H1 (cell line): Measurements from ENCODE around the gene LPAR3. TPM values are rescaled to one million over a fixed set of nuclear protein-coding genes. Genes with fewer than 3 reads are reported as not detected.

Source experiments
- CTCF ChIA-PET: fragments of 300-600 bp; sonication (Branson Sonifier 250); formaldehyde crosslinking; loops from one replicate; lab custom pipeline; 2021; ENCODE audit not compliant: partially characterized antibody; lab: Charles Lee
- POLR2A ChIA-PET: fragments of 300-600 bp; sonication (Branson Sonifier 250); formaldehyde crosslinking; loops from one replicate; lab custom pipeline; 2021; ENCODE audit warnings: inconsistent platforms; ENCODE audit not compliant: partially characterized antibody; lab: Charles Lee
- DNase-seq, 2 experiments: peaks; one replicate each; pipeline versions ENCODE4 v3.0.0 to v3.0.0-alpha.2; 2010 to 2022; ENCODE audit warnings: low spot score in 2 of 2, low read depth in 1 of 2, mixed read lengths in 1 of 2
- FAIRE-seq: peaks from 2 replicates; lab custom pipeline; 2011; peaks lifted over from hg19 to GRCh38; lab: Jason Lieb, UNC
- H2AFZ ChIP-seq: 2 replicates; pipeline ENCODE4 v1.8.1; 2012; ENCODE audit warnings: low read length, inconsistent platforms
- H2AK5ac ChIP-seq: 2 replicates; pipeline ENCODE4 v1.6.1; 2013; ENCODE audit warnings: low read depth, low read length
- H2BK120ac ChIP-seq: replicated peaks from 2 replicates; pipeline ENCODE3; 2013; ENCODE audit warnings: low read depth, low read length, inconsistent platforms
- H2BK12ac ChIP-seq: 2 replicates; pipeline ENCODE4 v1.6.1; 2013; ENCODE audit warnings: low read depth, low read length
- H2BK15ac ChIP-seq: 2 replicates; pipeline ENCODE4 v1.6.1; 2013; ENCODE audit warnings: low read length
- H2BK20ac ChIP-seq: 2 replicates; pipeline ENCODE4 v1.6.1; 2013; ENCODE audit warnings: low read length
- H2BK5ac ChIP-seq: 2 replicates; pipeline ENCODE4 v1.6.1; 2013; ENCODE audit warnings: low read depth, low read length
- H3K14ac ChIP-seq: 2 replicates; pipeline ENCODE4 v1.6.1; 2013; ENCODE audit warnings: inconsistent platforms; ENCODE audit not compliant: insufficient read length
- H3K18ac ChIP-seq: 2 replicates; pipeline ENCODE4 v1.6.1; 2013; ENCODE audit warnings: low read length; ENCODE audit errors: extremely low read depth
- H3K23ac ChIP-seq: 2 replicates; pipeline ENCODE4 v1.6.1; 2013; ENCODE audit warnings: inconsistent platforms; ENCODE audit not compliant: insufficient read length
- H3K23me2 ChIP-seq: 2 replicates; pipeline ENCODE4 v1.6.1; 2013; ENCODE audit warnings: low read depth, low read length
- H3K27ac ChIP-seq: 2 replicates; pipeline ENCODE4 v1.6.1; 2011; ENCODE audit warnings: low read depth, low read length, inconsistent platforms
- H3K27me3 ChIP-seq, 4 experiments: replicated peaks in 1 of 4; 1 replicate in 1 of 4; 2 replicates in 3 of 4; pipeline versions ENCODE4 v1.6.1 to v1.8.1; 2011 to 2013; ENCODE audit warnings: low read length in 3 of 4, mild to moderate bottlenecking in 3 of 4, inconsistent platforms in 2 of 4, mixed read lengths in 2 of 4, moderate library complexity in 1 of 4; ENCODE audit not compliant: control insufficient read depth in 3 of 4, insufficient read depth in 3 of 4; ENCODE audit errors: extremely low read depth in 1 of 4
- H3K36me3 ChIP-seq, 4 experiments: 2 replicates each; pipeline versions ENCODE4 v1.6.1 to v1.8.1; 2011 to 2013; ENCODE audit warnings: mild to moderate bottlenecking in 4 of 4, low read length in 3 of 4, moderate library complexity in 2 of 4, control low read depth in 1 of 4, inconsistent platforms in 1 of 4; ENCODE audit not compliant: insufficient read depth in 4 of 4, control insufficient read depth in 2 of 4
- H3K4ac ChIP-seq: replicated peaks from 2 replicates; pipeline ENCODE3; 2013; ENCODE audit warnings: low read length, low read depth, mixed read lengths, inconsistent platforms; ENCODE audit not compliant: insufficient read length
- H3K4me1 ChIP-seq, 4 experiments: replicated peaks in 1 of 4; 1 replicate in 1 of 4; 2 replicates in 3 of 4; pipeline versions ENCODE4 v1.6.1 to v1.8.1; 2011 to 2013; ENCODE audit warnings: low read length in 3 of 4, inconsistent platforms in 2 of 4, mixed read lengths in 1 of 4; ENCODE audit not compliant: insufficient read depth in 4 of 4, control insufficient read depth in 3 of 4
- H3K4me2 ChIP-seq, 2 experiments: 2 replicates each; pipeline versions ENCODE4 v1.6.1 to v1.8.1; 2011 to 2013; ENCODE audit warnings: low read depth in 2 of 2, low read length in 2 of 2, control low read depth in 1 of 2, inconsistent platforms in 1 of 2, mild to moderate bottlenecking in 1 of 2; ENCODE audit not compliant: insufficient read depth in 1 of 2
- H3K4me3 ChIP-seq, 4 experiments: fragments of 200-600, 300-600 bp in 1 of 4; sonication (generic), shearing (Covaris generic), sonication (Bioruptor Twin) in 1 of 4; 2 replicates each; pipeline versions ENCODE4 v1.5.1 to v1.8.1; 2011 to 2016; ENCODE audit warnings: low read length in 4 of 4, low read depth in 3 of 4, control low read depth in 2 of 4, inconsistent platforms in 2 of 4, mild to moderate bottlenecking in 2 of 4, mixed read lengths in 1 of 4, moderate library complexity in 1 of 4; ENCODE audit not compliant: insufficient read depth in 2 of 4; ENCODE audit errors: extremely low read depth in 1 of 4
- H3K56ac ChIP-seq: replicated peaks from 2 replicates; pipeline ENCODE3; 2013; ENCODE audit warnings: low read depth, mild to moderate bottlenecking, mixed read lengths, low read length, inconsistent platforms; ENCODE audit not compliant: insufficient read length
- H3K79me1 ChIP-seq: 2 replicates; pipeline ENCODE4 v1.6.1; 2013; ENCODE audit warnings: low read depth, low read length, control low read depth
- H3K79me2 ChIP-seq, 2 experiments: 2 replicates each; pipeline versions ENCODE4 v1.6.1 to v1.8.1; 2012 to 2013; ENCODE audit warnings: low read length in 2 of 2, mild to moderate bottlenecking in 2 of 2, inconsistent platforms in 1 of 2; ENCODE audit not compliant: insufficient read depth in 2 of 2, control insufficient read depth in 1 of 2
- H3K9ac ChIP-seq, 4 experiments: replicated peaks in 1 of 4; 1 replicate in 1 of 4; 2 replicates in 3 of 4; pipeline versions ENCODE4 v1.6.1 to v1.8.1; 2011 to 2013; ENCODE audit warnings: low read depth in 3 of 4, low read length in 3 of 4, control low read depth in 2 of 4, mild to moderate bottlenecking in 2 of 4, moderate library complexity in 2 of 4, inconsistent platforms in 1 of 4; ENCODE audit errors: extremely low read depth in 1 of 4
- H3K9me3 ChIP-seq, 2 experiments: 2 replicates each; pipeline versions ENCODE4 v1.6.1 to v1.8.1; 2012 to 2013; ENCODE audit warnings: mild to moderate bottlenecking in 2 of 2, moderate library complexity in 2 of 2, control low read depth in 1 of 2, inconsistent platforms in 1 of 2, low read depth in 1 of 2, low read length in 1 of 2, mixed read lengths in 1 of 2; ENCODE audit not compliant: insufficient read depth in 2 of 2
- H4K20me1 ChIP-seq, 2 experiments: replicated peaks in 1 of 2; 2 replicates each; pipeline versions ENCODE3 to v1.8.1; 2011 to 2013; ENCODE audit warnings: inconsistent platforms in 2 of 2, low read length in 2 of 2, mild to moderate bottlenecking in 1 of 2; ENCODE audit not compliant: insufficient read depth in 2 of 2, control insufficient read depth in 1 of 2
- H4K5ac ChIP-seq: 2 replicates; pipeline ENCODE4 v1.6.1; 2013; ENCODE audit warnings: low read length, low read depth, mixed read lengths, inconsistent platforms; ENCODE audit not compliant: insufficient read length
- H4K8ac ChIP-seq: 2 replicates; pipeline ENCODE4 v1.8.0; 2013; ENCODE audit warnings: mild to moderate bottlenecking, moderate library complexity, low read length, inconsistent platforms; ENCODE audit not compliant: insufficient read depth; ENCODE audit errors: extremely low read depth
- H4K91ac ChIP-seq: replicated peaks from 2 replicates; pipeline ENCODE3; 2013; ENCODE audit warnings: low read length, mixed read lengths, inconsistent platforms; ENCODE audit not compliant: insufficient read length
- HDAC6 ChIP-seq: IDR thresholded peaks from one replicate; pipeline ENCODE4 v1.7.1; 2012; ENCODE audit warnings: low read depth, mild to moderate bottlenecking, inconsistent platforms, low read length, moderate library complexity
- KDM5A ChIP-seq: fragments of 200-600 bp; IDR thresholded peaks from 2 replicates; pipeline ENCODE4 v1.7.1; 2012; ENCODE audit warnings: mild to moderate bottlenecking, low read length, inconsistent platforms, mixed read lengths
- WGBS, 2 experiments: shearing (Covaris generic) in 1 of 2; methylation state at CpG; one replicate each; pipeline versions ENCODE4 v1.1.6 to v1.1.7; 2013 to 2015; ENCODE audit warnings: low lambda C conversion rate in 2 of 2, mixed read lengths in 2 of 2, inconsistent platforms in 1 of 2, low coverage in 1 of 2, missing lambda C conversion rate in 1 of 2; ENCODE audit not compliant: insufficient replicate concordance in 2 of 2, insufficient coverage in 1 of 2, insufficient read length in 1 of 2; ENCODE audit errors: extremely low coverage in 1 of 2, missing lambda C conversion rate in 1 of 2; 5-methylcytosine and 5-hydroxymethylcytosine counted together
- polyA plus RNA-seq, 7 experiments: library from polyadenylated mRNA; depleted of rRNA in 3 of 7; stranded (reverse) in 5 of 7; unstranded in 2 of 7; fragments of >200 nt in 5 of 7; fragments of 200-250 nt in 2 of 7; gene quantifications; 1 replicate in 5 of 7; 2 replicates in 1 of 7; 4 replicates in 1 of 7; pipeline versions ENCODE4 v1.2.1 to v1.2.3, GENCODE V29; 2011 to 2013; ENCODE audit warnings: missing spikeins in 2 of 7, mixed read lengths in 2 of 7
- total RNA-seq: library from RNA; stranded (reverse); fragmentation: NEBNext Ultra II Directional; extraction: Animal tissue kit (Norgen Biotek cat#: 25700); gene quantifications from 2 replicates; pipeline ENCODE4 v1.2.1, GENCODE V29; 2021

Gene LPAR3
- total and polyA plus RNA-seq, 2 of the 8 experiments (the other 6 are each of a cell fraction or from before 2014, with no cell fraction given): 17.1 to 25.4 TPM

DNA sequence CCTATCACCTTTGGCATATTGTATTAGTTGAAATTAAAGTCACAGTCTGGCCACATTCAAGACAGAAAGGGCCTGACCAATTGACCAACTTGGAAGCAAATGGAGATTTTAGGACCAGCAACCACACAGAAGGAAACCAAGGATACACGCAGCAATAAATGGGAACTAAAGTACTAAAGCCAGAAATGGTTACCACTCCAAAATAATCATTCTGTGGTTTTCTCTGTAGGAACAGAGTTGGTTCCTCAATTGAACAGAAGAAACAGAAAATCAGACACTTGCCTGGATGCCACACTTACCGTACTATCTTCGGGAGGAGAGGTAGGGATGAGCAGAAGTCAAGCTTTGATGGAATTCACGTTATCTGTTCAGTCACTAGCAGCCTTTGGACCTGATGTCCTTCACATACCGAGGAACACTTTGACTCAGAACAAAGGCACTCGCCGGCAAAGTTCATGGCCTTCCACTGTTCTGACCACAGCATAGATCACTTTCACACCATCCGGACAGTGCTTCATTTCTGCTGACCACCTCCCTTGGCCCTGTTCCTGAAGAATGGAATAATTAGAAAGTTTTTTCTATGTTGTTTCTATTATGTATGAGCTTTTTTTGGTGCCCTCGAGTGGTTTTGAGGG is 96.9 kb downstream of the LPAR3 start:
- CTCF ChIA-PET: interaction anchor here (0.6 to 5.9 kb wide), 9 partner anchors 10 to 429 kb away, joined by 3 to 48 read pairs (median 4); no protein-coding TSS in a partner anchor
- WGBS, 2 experiments: 92% methylated on average over 9 of the region's 9 CpGs; no CpG with 5 or more reads in 1 of the 2 experiments
- H4K8ac ChIP-seq: no peak overlapping the region
- TF ChIP-seq HDAC6: no peak
- TF ChIP-seq KDM5A: no peak

More for the DNA sequence above, 96.9 kb downstream of the LPAR3 start:
- H2BK5ac ChIP-seq: no peak overlapping the region
- no peak for DNase-seq
- no peak overlapping the region for H3K56ac ChIP-seq
- H3K27ac ChIP-seq: no peak overlapping the region
- H3K4ac ChIP-seq: no peak overlapping the region
- no peak overlapping the region; a peak in 1 of 7 replicates for H3K9ac ChIP-seq
- H3K36me3 ChIP-seq: no peaks in the 10 kb centered on the region; a peak in 1 of 8 replicates
- H3K27me3 ChIP-seq: no peaks in the 10 kb centered on the region
- no peak overlapping the region for H2BK20ac ChIP-seq
- H2BK15ac ChIP-seq: no peak overlapping the region
- H2AFZ ChIP-seq: no peak overlapping the region; the same call in 1 of the 2 replicates
- H3K4me2 ChIP-seq: no peak overlapping the region
- no peak overlapping the region for H3K14ac ChIP-seq
- no peak overlapping the region for H2AK5ac ChIP-seq
- no peak overlapping the region for H4K91ac ChIP-seq
- H3K79me2 ChIP-seq: no peaks in the 10 kb centered on the region
- no peak overlapping the region for H3K23ac ChIP-seq
- H3K18ac ChIP-seq: no peak overlapping the region
- H3K9me3 ChIP-seq: peaks cover 0 to 2% of the 10 kb centered on the region in 2 experiments; a peak in 2 of 4 replicates
- POLR2A ChIA-PET: no interaction called here
- no peak overlapping the region for H4K5ac ChIP-seq
- no peak overlapping the region for H2BK12ac ChIP-seq
- no peak overlapping the region for H2BK120ac ChIP-seq
- H4K20me1 ChIP-seq: no peaks in the 10 kb centered on the region
- no peaks in the 10 kb centered on the region for H3K4me1 ChIP-seq
- no peaks in the 10 kb centered on the region for H3K79me1 ChIP-seq
- FAIRE-seq: peak; percentile 19
- no peak overlapping the region for H3K4me3 ChIP-seq
- H3K23me2 ChIP-seq: peaks cover 2% of the 10 kb centered on the region; the same call in 1 of the 2 replicates
